Epithelial cell of proximal tubule (primary cell): Measurements from ENCODE around the gene SNRNP25. TPM values are rescaled to one million over a fixed set of nuclear protein-coding genes. Genes with fewer than 3 reads are reported as not detected.

Experiments
- DNase-seq: peaks from one replicate; pipeline ENCODE4 v3.0.0-alpha.2; 2011; ENCODE audit warnings: low read depth
- H3K4me3 ChIP-seq: 2 replicates; pipeline ENCODE4 v1.5.1; 2011; ENCODE audit warnings: low read depth, mild to moderate bottlenecking, low read length
- total RNA-seq: library from RNA; depleted of rRNA; stranded (reverse); fragments of >200 nt; gene quantifications from 2 replicates; pipeline ENCODE4 v1.2.3, GENCODE V29; 2015
- TF ChIP-seq, protein P1 (sequence below): conservative IDR thresholded peaks from 2 replicates; pipeline ENCODE4 v1.5.1; 2012; ENCODE audit warnings: low read depth, mild to moderate bottlenecking, low read length

The SNRNP25 gene
- total RNA-seq, 1 donor from 2014 or later, result 53.9 TPM

DNA sequence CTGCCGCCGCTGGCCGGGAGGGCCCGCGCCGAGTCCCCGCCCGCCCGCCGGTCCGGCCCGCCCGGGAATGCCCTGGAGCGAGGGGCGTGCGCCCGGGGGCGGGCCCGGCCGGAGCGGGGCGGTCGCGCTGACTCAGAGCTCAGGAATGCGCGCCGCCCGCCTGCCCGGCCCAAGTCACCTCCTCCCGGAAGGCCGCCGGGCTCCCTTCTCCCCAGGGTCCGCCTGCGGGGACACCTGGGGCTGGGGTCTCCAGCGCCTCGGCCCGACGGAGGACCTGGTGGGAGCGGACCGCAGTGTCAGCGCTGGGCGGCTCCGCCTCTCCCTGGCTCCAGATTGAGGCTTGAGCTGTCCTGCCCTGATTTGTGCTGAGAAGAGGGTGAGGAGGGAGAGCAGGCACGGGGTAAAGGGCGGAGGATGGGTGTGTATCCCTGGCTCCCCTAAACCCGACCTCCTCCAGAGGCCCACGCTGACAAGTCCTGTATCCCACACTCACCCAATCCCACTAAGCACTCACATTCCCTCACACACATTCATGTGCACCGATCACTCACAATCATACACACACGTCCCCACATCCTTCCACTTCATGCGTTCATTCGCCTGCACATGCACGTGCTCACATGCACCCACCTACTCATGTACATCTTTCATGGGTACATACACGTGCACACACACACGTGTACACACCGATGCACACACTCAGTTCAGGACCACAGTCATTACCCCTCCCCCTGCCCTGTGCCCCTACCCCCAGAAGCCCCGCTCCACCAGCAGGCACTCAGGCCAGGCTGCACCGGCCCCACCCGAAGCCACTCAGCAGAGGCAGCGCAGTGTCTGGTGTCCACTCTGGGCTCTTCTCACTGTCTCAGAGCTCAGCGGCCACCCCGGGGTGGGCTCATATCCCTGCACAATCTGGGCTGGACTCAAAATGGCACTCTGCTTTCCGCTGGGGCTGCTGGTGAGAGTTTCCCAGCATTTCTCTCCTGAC, 19.2 kb downstream of the SNRNP25 start, which contains the start of gene RHBDF1:
TSS of gene RHBDF1 (minus strand) at position 71 of the 988 bp plus-strand sequence. CDS start 7,616 bp downstream, outside the sequence.
- TF ChIP-seq, protein P1, sequence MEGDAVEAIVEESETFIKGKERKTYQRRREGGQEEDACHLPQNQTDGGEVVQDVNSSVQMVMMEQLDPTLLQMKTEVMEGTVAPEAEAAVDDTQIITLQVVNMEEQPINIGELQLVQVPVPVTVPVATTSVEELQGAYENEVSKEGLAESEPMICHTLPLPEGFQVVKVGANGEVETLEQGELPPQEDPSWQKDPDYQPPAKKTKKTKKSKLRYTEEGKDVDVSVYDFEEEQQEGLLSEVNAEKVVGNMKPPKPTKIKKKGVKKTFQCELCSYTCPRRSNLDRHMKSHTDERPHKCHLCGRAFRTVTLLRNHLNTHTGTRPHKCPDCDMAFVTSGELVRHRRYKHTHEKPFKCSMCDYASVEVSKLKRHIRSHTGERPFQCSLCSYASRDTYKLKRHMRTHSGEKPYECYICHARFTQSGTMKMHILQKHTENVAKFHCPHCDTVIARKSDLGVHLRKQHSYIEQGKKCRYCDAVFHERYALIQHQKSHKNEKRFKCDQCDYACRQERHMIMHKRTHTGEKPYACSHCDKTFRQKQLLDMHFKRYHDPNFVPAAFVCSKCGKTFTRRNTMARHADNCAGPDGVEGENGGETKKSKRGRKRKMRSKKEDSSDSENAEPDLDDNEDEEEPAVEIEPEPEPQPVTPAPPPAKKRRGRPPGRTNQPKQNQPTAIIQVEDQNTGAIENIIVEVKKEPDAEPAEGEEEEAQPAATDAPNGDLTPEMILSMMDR, result no peak
- peak within 1 kb of the TSS; percentile 78 for H3K4me3 ChIP-seq
- DNase-seq, result no peak

DNA sequence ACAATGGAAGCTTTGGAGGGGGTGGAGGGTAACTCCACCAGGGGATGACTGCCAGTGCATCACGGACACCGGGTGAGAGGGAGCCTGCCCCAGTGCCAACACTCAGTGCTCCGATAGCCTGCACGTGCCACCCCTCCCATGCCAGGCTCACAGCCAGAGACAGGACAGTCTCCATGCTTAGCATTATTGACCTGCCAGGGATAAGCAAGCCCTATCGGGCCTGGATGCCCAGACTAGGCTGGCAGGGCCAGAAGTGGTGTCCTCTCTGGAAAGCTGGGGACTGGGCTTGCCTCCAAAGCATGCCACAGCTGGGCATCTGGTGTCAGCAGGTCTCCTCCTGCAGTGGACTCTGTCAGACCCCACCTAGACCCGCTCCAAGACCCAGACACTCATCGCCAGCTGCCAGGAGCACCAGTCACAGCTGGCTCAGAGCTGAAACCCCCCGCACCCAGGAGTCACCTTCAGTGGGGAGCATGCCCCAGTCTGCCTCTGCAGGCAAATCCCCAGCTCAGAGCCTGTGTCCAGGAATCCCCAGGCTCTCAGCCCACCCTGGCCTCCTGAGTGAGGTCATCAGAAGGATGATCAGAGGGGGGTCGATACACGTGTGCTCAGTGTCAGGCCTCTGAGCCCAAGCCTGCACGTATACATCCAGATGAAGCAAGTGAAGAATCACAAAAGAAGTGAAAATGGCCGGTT, 20.6 kb downstream of the SNRNP25 start:
- DNase-seq, result no peak
- H3K4me3 ChIP-seq, result no peak overlapping the region
- TF ChIP-seq, protein P1, result no peak

DNA sequence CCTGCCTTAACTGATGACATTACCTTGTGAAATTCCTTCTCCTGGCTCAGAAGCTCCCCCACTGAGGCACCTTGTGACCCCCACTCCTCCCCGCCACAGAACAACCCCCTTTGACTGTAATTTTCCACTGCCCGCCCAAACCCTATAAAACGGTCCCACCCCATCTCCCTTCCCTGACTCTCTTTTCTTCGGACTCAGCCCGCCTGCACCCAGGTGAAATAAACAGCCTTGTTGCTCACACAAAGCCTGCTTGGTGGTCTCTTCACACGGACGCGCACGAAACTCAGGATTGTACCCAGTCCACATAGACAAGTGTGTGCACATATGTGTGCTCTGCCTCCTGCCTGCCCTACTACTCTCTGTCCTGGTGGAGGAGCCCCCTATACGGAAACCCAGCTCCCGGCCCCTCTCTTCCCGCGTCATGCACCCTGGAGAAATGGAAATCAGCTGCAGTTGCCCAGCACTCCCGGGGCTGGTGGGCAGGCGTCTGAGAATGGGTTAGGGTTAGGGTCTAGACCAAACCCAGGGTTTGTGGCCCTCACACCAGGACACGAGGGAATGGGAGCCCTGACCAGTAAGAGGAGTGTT, 21.2 kb downstream of the SNRNP25 start:
- no peak overlapping the region for H3K4me3 ChIP-seq
- TF ChIP-seq, protein P1, result no peak
- no peak for DNase-seq

DNA sequence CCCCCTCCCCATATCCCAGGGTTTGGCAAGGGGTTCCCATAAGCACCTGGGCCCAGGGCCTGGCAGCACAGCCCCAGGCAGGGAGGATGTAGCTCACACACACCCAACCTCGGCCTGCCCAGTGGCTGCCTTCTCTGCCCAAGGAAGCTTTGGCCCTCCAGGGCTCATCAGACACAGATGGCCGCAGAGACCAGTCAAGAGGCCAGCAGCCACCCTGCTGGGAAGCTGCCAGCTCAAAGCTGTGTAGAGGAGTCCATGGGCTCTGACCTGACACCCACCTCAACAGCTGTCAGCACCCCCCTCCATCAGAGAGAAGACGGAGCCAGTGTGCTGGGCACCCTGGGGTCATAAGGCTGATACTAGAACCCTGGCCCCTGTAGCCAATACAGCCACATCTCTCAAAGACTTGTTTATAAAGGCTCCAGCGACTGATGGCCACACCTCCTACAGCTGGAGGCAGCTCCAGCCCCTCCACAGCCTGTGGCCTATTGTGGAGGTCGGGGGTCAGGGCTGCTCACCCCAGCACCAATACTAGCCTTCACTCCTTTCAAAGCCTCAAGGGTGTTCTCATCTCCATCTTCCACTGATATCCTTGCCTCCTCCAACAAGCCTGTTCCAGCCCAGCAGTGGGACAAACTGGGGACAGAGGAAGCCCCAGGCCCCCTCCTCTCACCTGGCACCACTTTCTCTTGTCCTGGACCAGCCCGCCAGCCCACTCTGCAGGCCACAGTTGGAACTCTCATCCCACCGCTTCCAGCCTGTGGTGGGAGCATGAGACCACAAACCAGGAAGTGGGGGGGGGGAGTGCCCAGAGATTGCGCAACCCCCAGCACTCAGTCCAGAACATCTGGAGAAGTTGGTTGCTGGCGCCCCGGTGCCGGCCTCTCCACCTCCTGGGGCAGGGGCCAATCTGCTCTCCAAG, 22.2 kb downstream of the SNRNP25 start:
- TF ChIP-seq, protein P1, result no peak
- H3K4me3 ChIP-seq, result no peak overlapping the region
- no peak for DNase-seq

DNA sequence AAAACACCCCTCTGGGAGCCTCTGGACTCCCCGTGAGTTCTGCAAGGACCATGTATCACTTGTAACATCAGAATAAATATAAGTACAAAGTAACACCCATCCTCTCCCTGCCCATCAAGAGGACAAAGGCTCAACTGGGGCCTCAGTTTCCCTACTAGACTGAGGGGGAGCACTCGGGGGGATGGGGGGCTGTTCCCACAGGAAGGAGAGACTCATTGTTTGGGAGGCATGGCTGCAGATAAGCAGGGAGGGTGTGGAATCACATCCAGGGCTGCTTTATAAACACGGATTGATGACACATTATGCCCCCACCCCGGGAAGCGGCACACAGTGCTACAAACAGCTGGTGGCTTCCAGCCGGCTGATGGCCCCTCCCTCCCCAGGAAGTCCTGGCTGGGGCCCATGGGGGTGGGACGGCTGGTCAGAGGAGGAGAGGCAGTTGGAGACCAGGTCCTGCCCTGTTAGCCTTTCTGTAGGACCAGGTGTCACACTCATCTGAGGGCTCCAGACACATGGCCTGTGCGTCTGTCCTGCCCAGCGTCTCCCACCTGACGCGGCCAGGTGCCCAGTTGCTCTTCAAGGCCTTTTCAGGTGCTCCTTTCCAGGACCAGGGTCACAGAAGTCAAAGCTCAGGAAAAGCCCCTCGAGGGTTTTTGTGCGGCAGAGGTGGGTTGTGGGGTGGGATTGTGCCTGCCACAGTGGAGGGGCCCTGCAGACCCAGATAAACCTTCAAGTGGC, 23.1 kb downstream of the SNRNP25 start:
- TF ChIP-seq, protein P1, result no peak
- peak overlapping the region; percentile 71 for H3K4me3 ChIP-seq
- no peak for DNase-seq
